H1 (cell line): ENCODE measurements around the gene ARRDC1. TPM values are rescaled to one million over a fixed set of nuclear protein-coding genes. Genes with fewer than 3 reads are reported as not detected.
A peak's percentile ranks its signal among the peaks of the same experiment; 100 is the strongest.

ENCODE experiments used
- CTCF ChIA-PET: fragments of 300-600 bp; sonication (Branson Sonifier 250); formaldehyde crosslinking; loops from one replicate; lab custom pipeline; 2021; ENCODE audit not compliant: partially characterized antibody; lab: Charles Lee
- POLR2A ChIA-PET: fragments of 300-600 bp; sonication (Branson Sonifier 250); formaldehyde crosslinking; loops from one replicate; lab custom pipeline; 2021; ENCODE audit warnings: inconsistent platforms; ENCODE audit not compliant: partially characterized antibody; lab: Charles Lee
- DNase-seq, 2 experiments: peaks; one replicate each; pipeline versions ENCODE4 v3.0.0 to v3.0.0-alpha.2; 2010 to 2022; ENCODE audit warnings: low spot score in 2 of 2, low read depth in 1 of 2, mixed read lengths in 1 of 2
- FAIRE-seq: peaks from 2 replicates; lab custom pipeline; 2011; peaks lifted over from hg19 to GRCh38; lab: Jason Lieb, UNC
- H2AFZ ChIP-seq: 2 replicates; pipeline ENCODE4 v1.8.1; 2012; ENCODE audit warnings: low read length, inconsistent platforms
- H2AK5ac ChIP-seq: 2 replicates; pipeline ENCODE4 v1.6.1; 2013; ENCODE audit warnings: low read depth, low read length
- H2BK120ac ChIP-seq: replicated peaks from 2 replicates; pipeline ENCODE3; 2013; ENCODE audit warnings: low read depth, low read length, inconsistent platforms
- H2BK12ac ChIP-seq: 2 replicates; pipeline ENCODE4 v1.6.1; 2013; ENCODE audit warnings: low read depth, low read length
- H2BK15ac ChIP-seq: 2 replicates; pipeline ENCODE4 v1.6.1; 2013; ENCODE audit warnings: low read length
- H2BK20ac ChIP-seq: 2 replicates; pipeline ENCODE4 v1.6.1; 2013; ENCODE audit warnings: low read length
- H2BK5ac ChIP-seq: 2 replicates; pipeline ENCODE4 v1.6.1; 2013; ENCODE audit warnings: low read depth, low read length
- H3K14ac ChIP-seq: 2 replicates; pipeline ENCODE4 v1.6.1; 2013; ENCODE audit warnings: inconsistent platforms; ENCODE audit not compliant: insufficient read length
- H3K18ac ChIP-seq: 2 replicates; pipeline ENCODE4 v1.6.1; 2013; ENCODE audit warnings: low read length; ENCODE audit errors: extremely low read depth
- H3K23ac ChIP-seq: 2 replicates; pipeline ENCODE4 v1.6.1; 2013; ENCODE audit warnings: inconsistent platforms; ENCODE audit not compliant: insufficient read length
- H3K23me2 ChIP-seq: 2 replicates; pipeline ENCODE4 v1.6.1; 2013; ENCODE audit warnings: low read depth, low read length
- H3K27ac ChIP-seq: 2 replicates; pipeline ENCODE4 v1.6.1; 2011; ENCODE audit warnings: low read depth, low read length, inconsistent platforms
- H3K27me3 ChIP-seq, 4 experiments: replicated peaks in 1 of 4; 1 replicate in 1 of 4; 2 replicates in 3 of 4; pipeline versions ENCODE4 v1.6.1 to v1.8.1; 2011 to 2013; ENCODE audit warnings: low read length in 3 of 4, mild to moderate bottlenecking in 3 of 4, inconsistent platforms in 2 of 4, mixed read lengths in 2 of 4, moderate library complexity in 1 of 4; ENCODE audit not compliant: control insufficient read depth in 3 of 4, insufficient read depth in 3 of 4; ENCODE audit errors: extremely low read depth in 1 of 4
- H3K36me3 ChIP-seq, 4 experiments: 2 replicates each; pipeline versions ENCODE4 v1.6.1 to v1.8.1; 2011 to 2013; ENCODE audit warnings: mild to moderate bottlenecking in 4 of 4, low read length in 3 of 4, moderate library complexity in 2 of 4, control low read depth in 1 of 4, inconsistent platforms in 1 of 4; ENCODE audit not compliant: insufficient read depth in 4 of 4, control insufficient read depth in 2 of 4
- H3K4ac ChIP-seq: replicated peaks from 2 replicates; pipeline ENCODE3; 2013; ENCODE audit warnings: low read length, low read depth, mixed read lengths, inconsistent platforms; ENCODE audit not compliant: insufficient read length
- H3K4me1 ChIP-seq, 4 experiments: replicated peaks in 1 of 4; 1 replicate in 1 of 4; 2 replicates in 3 of 4; pipeline versions ENCODE4 v1.6.1 to v1.8.1; 2011 to 2013; ENCODE audit warnings: low read length in 3 of 4, inconsistent platforms in 2 of 4, mixed read lengths in 1 of 4; ENCODE audit not compliant: insufficient read depth in 4 of 4, control insufficient read depth in 3 of 4
- H3K4me2 ChIP-seq, 2 experiments: 2 replicates each; pipeline versions ENCODE4 v1.6.1 to v1.8.1; 2011 to 2013; ENCODE audit warnings: low read depth in 2 of 2, low read length in 2 of 2, control low read depth in 1 of 2, inconsistent platforms in 1 of 2, mild to moderate bottlenecking in 1 of 2; ENCODE audit not compliant: insufficient read depth in 1 of 2
- H3K4me3 ChIP-seq, 4 experiments: fragments of 200-600, 300-600 bp in 1 of 4; sonication (generic), shearing (Covaris generic), sonication (Bioruptor Twin) in 1 of 4; 2 replicates each; pipeline versions ENCODE4 v1.5.1 to v1.8.1; 2011 to 2016; ENCODE audit warnings: low read length in 4 of 4, low read depth in 3 of 4, control low read depth in 2 of 4, inconsistent platforms in 2 of 4, mild to moderate bottlenecking in 2 of 4, mixed read lengths in 1 of 4, moderate library complexity in 1 of 4; ENCODE audit not compliant: insufficient read depth in 2 of 4; ENCODE audit errors: extremely low read depth in 1 of 4
- H3K56ac ChIP-seq: replicated peaks from 2 replicates; pipeline ENCODE3; 2013; ENCODE audit warnings: low read depth, mild to moderate bottlenecking, mixed read lengths, low read length, inconsistent platforms; ENCODE audit not compliant: insufficient read length
- H3K79me1 ChIP-seq: 2 replicates; pipeline ENCODE4 v1.6.1; 2013; ENCODE audit warnings: low read depth, low read length, control low read depth
- H3K79me2 ChIP-seq, 2 experiments: 2 replicates each; pipeline versions ENCODE4 v1.6.1 to v1.8.1; 2012 to 2013; ENCODE audit warnings: low read length in 2 of 2, mild to moderate bottlenecking in 2 of 2, inconsistent platforms in 1 of 2; ENCODE audit not compliant: insufficient read depth in 2 of 2, control insufficient read depth in 1 of 2
- H3K9ac ChIP-seq, 4 experiments: replicated peaks in 1 of 4; 1 replicate in 1 of 4; 2 replicates in 3 of 4; pipeline versions ENCODE4 v1.6.1 to v1.8.1; 2011 to 2013; ENCODE audit warnings: low read depth in 3 of 4, low read length in 3 of 4, control low read depth in 2 of 4, mild to moderate bottlenecking in 2 of 4, moderate library complexity in 2 of 4, inconsistent platforms in 1 of 4; ENCODE audit errors: extremely low read depth in 1 of 4
- H3K9me3 ChIP-seq, 2 experiments: 2 replicates each; pipeline versions ENCODE4 v1.6.1 to v1.8.1; 2012 to 2013; ENCODE audit warnings: mild to moderate bottlenecking in 2 of 2, moderate library complexity in 2 of 2, control low read depth in 1 of 2, inconsistent platforms in 1 of 2, low read depth in 1 of 2, low read length in 1 of 2, mixed read lengths in 1 of 2; ENCODE audit not compliant: insufficient read depth in 2 of 2
- H4K20me1 ChIP-seq, 2 experiments: replicated peaks in 1 of 2; 2 replicates each; pipeline versions ENCODE3 to v1.8.1; 2011 to 2013; ENCODE audit warnings: inconsistent platforms in 2 of 2, low read length in 2 of 2, mild to moderate bottlenecking in 1 of 2; ENCODE audit not compliant: insufficient read depth in 2 of 2, control insufficient read depth in 1 of 2
- H4K5ac ChIP-seq: 2 replicates; pipeline ENCODE4 v1.6.1; 2013; ENCODE audit warnings: low read length, low read depth, mixed read lengths, inconsistent platforms; ENCODE audit not compliant: insufficient read length
- H4K8ac ChIP-seq: 2 replicates; pipeline ENCODE4 v1.8.0; 2013; ENCODE audit warnings: mild to moderate bottlenecking, moderate library complexity, low read length, inconsistent platforms; ENCODE audit not compliant: insufficient read depth; ENCODE audit errors: extremely low read depth
- H4K91ac ChIP-seq: replicated peaks from 2 replicates; pipeline ENCODE3; 2013; ENCODE audit warnings: low read length, mixed read lengths, inconsistent platforms; ENCODE audit not compliant: insufficient read length
- CBX8 ChIP-seq: fragments of 300-800, 300-1000 bp; sonication (generic); IDR thresholded peaks from 2 replicates; pipeline ENCODE4 v1.7.1; 2016; ENCODE audit warnings: low read depth, low read length, borderline replicate concordance
- CHD1 ChIP-seq: IDR thresholded peaks from 2 replicates; pipeline ENCODE4 v1.6.1; 2012; ENCODE audit warnings: low read depth, low read length, improper control_type of control experiment
- CTBP2 ChIP-seq: IDR thresholded peaks from 2 replicates; pipeline ENCODE4 v1.7.0; 2011; ENCODE audit warnings: borderline replicate concordance, mild to moderate bottlenecking, moderate library complexity, mixed read lengths, low read length; ENCODE audit not compliant: insufficient read depth, insufficient read length
- CTCF ChIP-seq, 3 experiments: IDR thresholded peaks; 1 replicate in 2 of 3; 2 replicates in 1 of 3; pipeline versions ENCODE4 v1.5.1 to v1.6.1; 2011; ENCODE audit warnings: low read length in 3 of 3, mild to moderate bottlenecking in 3 of 3, inconsistent platforms in 2 of 3, low read depth in 1 of 3, moderate library complexity in 1 of 3; ENCODE audit not compliant: insufficient read depth in 1 of 3; ENCODE audit errors: control extremely low read depth in 1 of 3
- KDM5A ChIP-seq: fragments of 200-600 bp; IDR thresholded peaks from 2 replicates; pipeline ENCODE4 v1.7.1; 2012; ENCODE audit warnings: mild to moderate bottlenecking, low read length, inconsistent platforms, mixed read lengths
- RAD21 ChIP-seq, 2 experiments: IDR thresholded peaks in 1 of 2; conservative IDR thresholded peaks in 1 of 2; 2 replicates each; pipeline ENCODE4 v1.6.1; 2011; ENCODE audit warnings: low read depth in 2 of 2, low read length in 2 of 2, improper control_type of control experiment in 1 of 2, inconsistent platforms in 1 of 2, mild to moderate bottlenecking in 1 of 2, moderate library complexity in 1 of 2
- WGBS, 2 experiments: shearing (Covaris generic) in 1 of 2; methylation state at CpG; one replicate each; pipeline versions ENCODE4 v1.1.6 to v1.1.7; 2013 to 2015; ENCODE audit warnings: low lambda C conversion rate in 2 of 2, mixed read lengths in 2 of 2, inconsistent platforms in 1 of 2, low coverage in 1 of 2, missing lambda C conversion rate in 1 of 2; ENCODE audit not compliant: insufficient replicate concordance in 2 of 2, insufficient coverage in 1 of 2, insufficient read length in 1 of 2; ENCODE audit errors: extremely low coverage in 1 of 2, missing lambda C conversion rate in 1 of 2; 5-methylcytosine and 5-hydroxymethylcytosine counted together
- polyA plus RNA-seq, 7 experiments: library from polyadenylated mRNA; depleted of rRNA in 3 of 7; stranded (reverse) in 5 of 7; unstranded in 2 of 7; fragments of >200 nt in 5 of 7; fragments of 200-250 nt in 2 of 7; gene quantifications; 1 replicate in 5 of 7; 2 replicates in 1 of 7; 4 replicates in 1 of 7; pipeline versions ENCODE4 v1.2.1 to v1.2.3, GENCODE V29; 2011 to 2013; ENCODE audit warnings: missing spikeins in 2 of 7, mixed read lengths in 2 of 7
- total RNA-seq: library from RNA; stranded (reverse); fragmentation: NEBNext Ultra II Directional; extraction: Animal tissue kit (Norgen Biotek cat#: 25700); gene quantifications from 2 replicates; pipeline ENCODE4 v1.2.1, GENCODE V29; 2021

Gene ARRDC1
- total and polyA plus RNA-seq, 2 of the 8 experiments (the other 6 are each of a cell fraction or from before 2014, with no cell fraction given): 22.0 to 58.4 TPM

GRCh38 chr9:137621131-137621757, 15.8 kb downstream of the ARRDC1 start:
- Histone ChIP-seq H2BK120ac (no peak overlapping the region), H2BK20ac (no peak overlapping the region), H2BK15ac (no peak overlapping the region), H3K4me3 (0 out of 8 replicates have a peak overlapping the region, but pooled peaks of 1 of the 4 experiments have one; percentile 17), H3K4ac (no peak overlapping the region), H3K23ac (no peak overlapping the region), H4K5ac (no peak overlapping the region), H3K79me1 (peaks cover 13% of the 10 kb centered on the region), H3K27me3 (no peaks in the 10 kb centered on the region), H3K23me2 (peaks cover 4% of the 10 kb centered on the region; the same call in 1 of the 2 replicates), H3K27ac (no peak overlapping the region), H2AK5ac (no peak overlapping the region), H2AFZ (no peak overlapping the region), H3K4me1 (peaks cover 0 to 16% (median 6%) of the 10 kb centered on the region in 4 experiments; a peak in 6 of 7 replicates), H3K36me3 (peaks cover 3 to 6% (median 6%) of the 10 kb centered on the region in 4 experiments; a peak in 5 of 8 replicates), H3K9ac (no peak overlapping the region), H3K4me2 (peak overlapping the region in 1 of 2 experiments; percentile 42; a peak in 3 of 4 replicates), H2BK5ac (no peak overlapping the region), H3K14ac (no peak overlapping the region), H3K56ac (no peak overlapping the region), H3K79me2 (peaks cover 51 to 86% of the 10 kb centered on the region in 2 experiments), H3K18ac (no peak overlapping the region), H2BK12ac (no peak overlapping the region), H4K8ac (no peak overlapping the region), H3K9me3 (no peaks in the 10 kb centered on the region), H4K20me1 (peaks cover 4 to 25% of the 10 kb centered on the region in 2 experiments), H4K91ac (no peak overlapping the region)
- WGBS, 2 experiments: 86% methylated on average over 6 of the region's 6 CpGs; no CpG with 5 or more reads in 1 of the 2 experiments
- FAIRE-seq (no peak), DNase-seq (no peak)
- POLR2A ChIA-PET: interaction anchor here (0.7 to 3.5 kb wide), 5 partner anchors 13 to 51 kb away, joined by 3 to 25 read pairs (median 8); partner anchors contain the start of gene ZMYND19
- CTCF ChIA-PET: interaction anchor here (0.6 to 2.8 kb wide), 9 partner anchors 10 to 74 kb away, joined by 3 to 15 read pairs (median 3); no protein-coding TSS in a partner anchor
- TF ChIP-seq CTBP2: no peak
- TF ChIP-seq KDM5A: no peak
- no peak for TF ChIP-seq CHD1
- TF ChIP-seq CBX8: no peak
- TF ChIP-seq RAD21 (IDR thresholded peaks at IDR 0.05 in 1 of 2, conservative IDR thresholded peaks at IDR 0.05 in 1 of 2; ENCODE audit: low read depth in 2 of 2, low read length in 2 of 2): peak in 1 of 2 experiments; percentile 11; a peak in 1 of 4 replicates
- TF ChIP-seq CTCF (IDR thresholded peaks at IDR 0.05; ENCODE audit: control extremely low read depth in 1 of 3, insufficient read depth in 1 of 3, low read depth in 1 of 3, low read length in 3 of 3): peak in 1 of 3 experiments; percentile 30; a peak in 1 of 4 replicates
